Small intestine (tissue), 7 donors: ENCODE data around the gene ARL15. TPM values are rescaled to one million over a fixed set of nuclear protein-coding genes. Genes with fewer than 3 reads are reported as not detected.

Source experiments
- DNase-seq, 2 donors: peaks; one replicate each; pipeline versions ENCODE4 v3.0.0 to v3.0.0-alpha.2; 2013
- FAIRE-seq: peaks from 2 replicates; lab custom pipeline; 2012; peaks lifted over from hg19 to GRCh38; lab: Jason Lieb, UNC
- H3K27ac ChIP-seq, 3 donors: one replicate each; pipeline ENCODE4 v1.5.1; 2013; ENCODE audit warnings: low read length in 2 of 3, mild to moderate bottlenecking in 2 of 3, control low read depth in 1 of 3, inconsistent platforms in 1 of 3, low read depth in 1 of 3, moderate library complexity in 1 of 3
- H3K27me3 ChIP-seq, 3 donors: one replicate each; pipeline ENCODE4 v1.6.1; 2013; ENCODE audit warnings: low read length in 3 of 3, inconsistent platforms in 1 of 3; ENCODE audit not compliant: control insufficient read depth in 3 of 3, insufficient read depth in 3 of 3
- H3K36me3 ChIP-seq, 3 donors: one replicate each; pipeline ENCODE4 v1.6.1; 2013; ENCODE audit warnings: low read length in 3 of 3, inconsistent platforms in 1 of 3, low read depth in 1 of 3, mild to moderate bottlenecking in 1 of 3, moderate library complexity in 1 of 3; ENCODE audit not compliant: control insufficient read depth in 3 of 3, insufficient read depth in 2 of 3
- H3K4me1 ChIP-seq, 3 donors: one replicate each; pipeline ENCODE4 v1.6.1; 2013; ENCODE audit warnings: low read length in 2 of 3, inconsistent platforms in 1 of 3, low read depth in 1 of 3, mild to moderate bottlenecking in 1 of 3, moderate library complexity in 1 of 3; ENCODE audit not compliant: control insufficient read depth in 3 of 3, insufficient read depth in 2 of 3
- H3K4me3 ChIP-seq, 3 donors: one replicate each; pipeline ENCODE4 v1.5.1; 2013; ENCODE audit warnings: low read length in 3 of 3, control low read depth in 1 of 3, inconsistent platforms in 1 of 3, low read depth in 1 of 3, mild to moderate bottlenecking in 1 of 3, moderate library complexity in 1 of 3
- H3K9me3 ChIP-seq, 2 donors: one replicate each; pipeline ENCODE4 v1.6.1; 2013; ENCODE audit warnings: low read depth in 1 of 2, low read length in 1 of 2; ENCODE audit not compliant: control insufficient read depth in 2 of 2, insufficient read depth in 1 of 2
- whole genome bisulfite sequencing, 3 donors: extraction: QIAGEN DNeasy Blood & Tissue Kit; methylation state at CpG; one replicate each; pipeline ENCODE4 v1.1.7; 2013; 5-methylcytosine and 5-hydroxymethylcytosine counted together
- polyA plus RNA-seq, 4 donors: library from polyadenylated mRNA; stranded (reverse) in 3 of 4; unstranded in 1 of 4; fragments of 200-250 nt in 3 of 4; fragments of 120-200 nt in 1 of 4; gene quantifications; one replicate each; pipeline versions ENCODE4 v1.2.1 to v1.2.3, GENCODE V29; 2013
- donor health status: healthy with polysubstance abuse.
- donor health status: control.
- donor health status: control.
- donor health status: Bipolar disorder and iron deficiency.
- donor health status: healthy.

ARL15 gene
- polyA plus RNA-seq, 4 donors = 16.5 to 61.9 (median 20.5) TPM

GRCh38 chr5:53922508-53923498 is 387.6 kb downstream of the ARL15 start:
- 66 to 82% (median 72%) methylated on average over 8 of the region's 8 CpGs for WGBS, 3 donors
- no peak overlapping the region for H3K4me3 ChIP-seq
- no peaks in the 10 kb centered on the region for H3K27me3 ChIP-seq
- no peak overlapping the region for H3K27ac ChIP-seq
- no peak for FAIRE-seq
- peaks cover 0 to 3% (median under 1%) of the 10 kb centered on the region in 3 donors for H3K4me1 ChIP-seq
- no peak for DNase-seq
- peaks cover 0 to 2% (median 0%) of the 10 kb centered on the region in 3 donors for H3K36me3 ChIP-seq
- no peaks in the 10 kb centered on the region for H3K9me3 ChIP-seq

GRCh38 chr5:53917826-53918225 is 392.5 kb downstream of the ARL15 start:
- Histone ChIP-seq H3K36me3 (peaks cover 0 to 2% (median 0%) of the 10 kb centered on the region in 3 donors), H3K4me3 (no peak overlapping the region), H3K27ac (no peak overlapping the region), H3K27me3 (no peaks in the 10 kb centered on the region), H3K4me1 (peaks cover 0 to 7% (median 0%) of the 10 kb centered on the region in 3 donors), H3K9me3 (no peaks in the 10 kb centered on the region)
- DNase-seq (no peak), FAIRE-seq (no peak)
- WGBS, 3 donors = 80 to 91% (median 89%) methylated on average over 3 of the region's 3 CpGs

GRCh38 chr5:53917095-53917494 is 393.3 kb downstream of the ARL15 start:
- Histone ChIP-seq H3K27me3 (no peaks in the 10 kb centered on the region), H3K4me3 (no peak overlapping the region), H3K27ac (no peak overlapping the region), H3K4me1 (peaks cover 0 to 7% (median 0%) of the 10 kb centered on the region in 3 donors), H3K9me3 (no peaks in the 10 kb centered on the region), H3K36me3 (peaks cover 0 to 2% (median 0%) of the 10 kb centered on the region in 3 donors)
- DNase-seq (no peak), FAIRE-seq (no peak)

GRCh38 chr5:53915120-53915519 is 395.3 kb downstream of the ARL15 start:
- no peak for DNase-seq

GRCh38 chr5:53913941-53914340 is 396.4 kb downstream of the ARL15 start:
- WGBS, 3 donors = 42 to 65% (median 44%) methylated on average over 1 of the region's 1 CpG
- Histone ChIP-seq H3K27ac (no peak overlapping the region), H3K36me3 (no peaks in the 10 kb centered on the region), H3K27me3 (no peaks in the 10 kb centered on the region), H3K4me1 (peaks cover 0 to 7% (median 0%) of the 10 kb centered on the region in 3 donors), H3K9me3 (no peaks in the 10 kb centered on the region), H3K4me3 (no peak overlapping the region)
- DNase-seq (no peak), FAIRE-seq (no peak)

More at GRCh38 chr5:53915120-53915519, 395.3 kb downstream of the ARL15 start:
- Histone ChIP-seq H3K9me3 (no peaks in the 10 kb centered on the region), H3K4me3 (no peak overlapping the region), H3K4me1 (peaks cover 0 to 7% (median 0%) of the 10 kb centered on the region in 3 donors), H3K36me3 (no peaks in the 10 kb centered on the region), H3K27me3 (no peaks in the 10 kb centered on the region), H3K27ac (no peak overlapping the region)
- WGBS, 3 donors = 79 to 89% (median 82%) methylated on average over 1 of the region's 1 CpG
- FAIRE-seq = no peak

DNA sequence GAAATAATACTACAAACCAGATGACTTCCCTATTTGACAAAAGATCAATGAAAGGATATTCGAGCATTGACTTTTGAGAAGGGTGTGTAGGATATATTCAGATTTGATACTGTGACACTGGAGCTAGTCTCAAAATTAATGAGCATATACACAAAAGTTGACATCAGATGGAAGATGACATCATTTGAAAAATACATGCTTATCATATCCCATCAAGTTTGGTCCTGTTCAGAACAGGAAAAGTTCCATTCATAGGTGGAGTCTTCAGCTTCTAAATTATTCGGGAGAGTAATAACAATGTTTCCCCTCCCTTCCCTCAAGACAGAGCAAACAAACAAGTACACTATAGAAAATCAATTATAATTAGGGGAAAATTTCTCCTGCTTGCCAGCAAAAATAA is 401.6 kb downstream of the ARL15 start:
- H3K9me3 ChIP-seq = no peaks in the 10 kb centered on the region
- H3K4me1 ChIP-seq = no peaks in the 10 kb centered on the region
- no peak for FAIRE-seq
- WGBS, 3 donors = 87 to 89% (median 88%) methylated on average over 2 of the region's 2 CpGs
- no peak overlapping the region for H3K4me3 ChIP-seq
- no peaks in the 10 kb centered on the region for H3K36me3 ChIP-seq
- H3K27ac ChIP-seq = no peak overlapping the region
- DNase-seq = no peak
- H3K27me3 ChIP-seq = no peaks in the 10 kb centered on the region

DNA sequence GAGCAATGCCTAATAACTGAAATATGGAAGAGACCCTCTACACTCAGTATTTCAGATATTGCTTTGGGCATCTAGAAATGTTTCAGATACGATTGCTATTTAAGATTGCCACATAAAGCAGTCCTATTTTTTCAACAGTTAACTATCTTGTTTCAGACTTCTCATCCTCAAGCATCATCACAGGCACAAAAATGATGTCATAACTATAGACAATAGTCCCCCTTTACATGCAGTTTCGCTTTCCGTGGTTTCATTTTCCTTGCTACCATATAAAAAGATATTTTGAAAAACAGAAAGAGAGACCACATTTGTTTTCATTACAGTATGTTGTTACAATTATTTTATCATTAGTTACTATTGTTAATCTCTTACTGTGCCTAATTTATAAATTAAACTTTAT is 402.5 kb downstream of the ARL15 start:
- no peaks in the 10 kb centered on the region for H3K9me3 ChIP-seq
- WGBS, 3 donors = 91 to 97% (median 96%) methylated on average over 3 of the region's 3 CpGs
- H3K4me3 ChIP-seq = no peak overlapping the region
- DNase-seq (no peak), FAIRE-seq (no peak)
- H3K36me3 ChIP-seq = no peaks in the 10 kb centered on the region
- H3K4me1 ChIP-seq = no peaks in the 10 kb centered on the region
- H3K27me3 ChIP-seq = no peaks in the 10 kb centered on the region
- no peak overlapping the region for H3K27ac ChIP-seq

DNA sequence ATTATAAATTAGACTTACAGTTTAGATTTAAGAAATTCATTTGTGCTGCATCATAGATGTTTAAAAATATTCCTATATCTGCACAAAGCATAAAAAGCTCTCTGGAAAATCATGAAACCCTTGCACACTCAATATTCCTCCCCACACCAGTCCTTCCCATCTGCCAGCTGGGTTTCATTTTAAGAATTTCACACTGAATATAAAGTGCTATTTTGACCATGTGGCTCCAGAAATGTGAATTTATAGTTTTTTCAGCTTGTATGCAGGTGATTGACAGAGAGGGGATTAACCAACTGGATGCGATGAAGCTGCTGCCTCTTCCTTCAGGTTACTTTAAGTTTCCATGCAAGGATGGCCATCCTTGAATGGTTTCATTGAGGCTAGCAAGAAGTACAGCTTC is 403.6 kb downstream of the ARL15 start:
- H3K27me3 ChIP-seq = no peaks in the 10 kb centered on the region
- no peak for FAIRE-seq
- H3K36me3 ChIP-seq = no peaks in the 10 kb centered on the region
- no peak for DNase-seq
- H3K9me3 ChIP-seq = no peaks in the 10 kb centered on the region
- H3K4me3 ChIP-seq = no peak overlapping the region
- 95 to 99% (median 96%) methylated on average over 1 of the region's 1 CpG for WGBS, 3 donors
- H3K4me1 ChIP-seq = no peaks in the 10 kb centered on the region
- H3K27ac ChIP-seq = no peak overlapping the region
